Measurements from ENCODE around the gene PPP1R14B.
A peak's percentile ranks its signal among the peaks of the same experiment; 100 is the strongest.
"Not testable (repeated sequence)": the region's sequence is repeated elsewhere in the genome, so short reads cannot be mapped to it uniquely, and the experiment has no call there.

The PPP1R14B gene

GRCh38 chr11:64249038-64249437, 2.3 kb upstream of the PPP1R14B start:
- DNase-seq (ENCODE audit: low read depth), result no peak
- no peak overlapping the region for H3K4me3 ChIP-seq (ENCODE audit: low read depth, low read length)
- TF ChIP-seq, protein P1, sequence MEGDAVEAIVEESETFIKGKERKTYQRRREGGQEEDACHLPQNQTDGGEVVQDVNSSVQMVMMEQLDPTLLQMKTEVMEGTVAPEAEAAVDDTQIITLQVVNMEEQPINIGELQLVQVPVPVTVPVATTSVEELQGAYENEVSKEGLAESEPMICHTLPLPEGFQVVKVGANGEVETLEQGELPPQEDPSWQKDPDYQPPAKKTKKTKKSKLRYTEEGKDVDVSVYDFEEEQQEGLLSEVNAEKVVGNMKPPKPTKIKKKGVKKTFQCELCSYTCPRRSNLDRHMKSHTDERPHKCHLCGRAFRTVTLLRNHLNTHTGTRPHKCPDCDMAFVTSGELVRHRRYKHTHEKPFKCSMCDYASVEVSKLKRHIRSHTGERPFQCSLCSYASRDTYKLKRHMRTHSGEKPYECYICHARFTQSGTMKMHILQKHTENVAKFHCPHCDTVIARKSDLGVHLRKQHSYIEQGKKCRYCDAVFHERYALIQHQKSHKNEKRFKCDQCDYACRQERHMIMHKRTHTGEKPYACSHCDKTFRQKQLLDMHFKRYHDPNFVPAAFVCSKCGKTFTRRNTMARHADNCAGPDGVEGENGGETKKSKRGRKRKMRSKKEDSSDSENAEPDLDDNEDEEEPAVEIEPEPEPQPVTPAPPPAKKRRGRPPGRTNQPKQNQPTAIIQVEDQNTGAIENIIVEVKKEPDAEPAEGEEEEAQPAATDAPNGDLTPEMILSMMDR (IDR thresholded peaks at IDR 0.05; ENCODE audit: low read depth, low read length), result no peak
- TF ChIP-seq MYC (IDR thresholded peaks at IDR 0.05; ENCODE audit: low read depth, low read length), result no peak

GRCh38 chr11:64248578-64248977, 1.8 kb upstream of the PPP1R14B start:
- no peak overlapping the region for H3K4me3 ChIP-seq (ENCODE audit: low read depth, low read length)
- TF ChIP-seq, protein P1 (IDR thresholded peaks at IDR 0.05; ENCODE audit: low read depth, low read length), result no peak
- TF ChIP-seq, protein P2, sequence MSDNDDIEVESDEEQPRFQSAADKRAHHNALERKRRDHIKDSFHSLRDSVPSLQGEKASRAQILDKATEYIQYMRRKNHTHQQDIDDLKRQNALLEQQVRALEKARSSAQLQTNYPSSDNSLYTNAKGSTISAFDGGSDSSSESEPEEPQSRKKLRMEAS (IDR thresholded peaks at IDR 0.05; ENCODE audit: low read depth, low read length), result no peak
- TF ChIP-seq POLR2A (IDR thresholded peaks at IDR 0.05; ENCODE audit: extremely low read depth, insufficient read length) (no peak), MYC (IDR thresholded peaks at IDR 0.05; ENCODE audit: low read depth, low read length) (no peak)
- DNase-seq (ENCODE audit: low read depth), result no peak

GRCh38 chr11:64247729-64248531, 1.2 kb upstream of the PPP1R14B start:
- TF ChIP-seq, protein P2 (IDR thresholded peaks at IDR 0.05; ENCODE audit: low read depth, low read length), result no peak
- TF ChIP-seq, protein P1 (IDR thresholded peaks at IDR 0.05; ENCODE audit: low read depth, low read length), result no peak
- TF ChIP-seq MYC (IDR thresholded peaks at IDR 0.05; ENCODE audit: low read depth, low read length) (no peak), POLR2A (IDR thresholded peaks at IDR 0.05; ENCODE audit: extremely low read depth, insufficient read length) (no peak)
- DNase-seq (ENCODE audit: low read depth), result no peak
- H3K4me3 ChIP-seq (ENCODE audit: low read depth, low read length), result no peak overlapping the region

GRCh38 chr11:64246621-64246870, 197 bp downstream of the PPP1R14B start:
- not testable (repeated sequence) for H3K4me3 ChIP-seq (ENCODE audit: low read depth, low read length); DNase-seq (ENCODE audit: low read depth)

DNA sequence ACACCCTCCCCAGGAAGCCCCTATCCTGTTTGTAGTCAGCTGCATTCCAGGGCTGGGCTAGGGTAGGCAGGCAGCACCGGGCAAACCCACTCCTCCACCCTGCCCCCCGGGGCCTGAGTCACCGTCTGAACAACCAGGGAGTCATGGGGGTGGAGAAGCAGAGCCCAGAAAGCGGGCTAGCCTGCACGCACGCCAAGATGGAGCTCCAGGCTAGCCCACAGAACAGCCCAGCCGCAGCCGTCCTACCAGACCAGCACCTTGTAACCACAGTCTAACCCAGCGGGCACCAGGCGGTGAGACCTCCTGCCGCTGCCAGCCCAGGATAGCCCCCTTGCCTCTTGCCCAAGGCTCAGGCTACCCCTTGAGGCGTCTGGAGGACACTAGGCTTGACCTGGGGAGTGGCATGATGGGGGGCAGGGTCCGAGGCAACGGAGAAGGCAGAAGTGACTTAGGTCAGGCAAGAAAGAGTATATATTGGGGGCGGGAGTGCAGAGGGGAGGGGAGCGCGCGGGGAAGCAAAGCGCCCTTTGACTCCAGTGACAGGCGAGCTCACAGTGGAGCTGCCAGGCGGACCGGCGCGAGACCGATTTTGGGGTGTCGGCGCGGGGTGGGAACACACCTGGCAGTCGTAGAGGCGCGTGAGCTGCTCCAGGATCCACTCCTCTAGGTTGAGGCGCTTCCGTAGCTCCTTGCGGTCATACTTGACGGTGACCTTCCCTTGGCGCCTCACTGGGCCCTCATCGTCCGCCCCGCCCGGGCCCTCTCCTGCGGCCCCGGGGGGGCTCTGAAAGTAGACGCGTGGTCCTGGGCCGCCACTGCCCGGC, 734 bp downstream of the PPP1R14B start:
- peak; percentile 35; the same call in 1 of the 2 replicates for TF ChIP-seq MYC (IDR thresholded peaks at IDR 0.05; ENCODE audit: low read depth, low read length)
- TF ChIP-seq, protein P1 (IDR thresholded peaks at IDR 0.05; ENCODE audit: low read depth, low read length), result no peak
- TF ChIP-seq, protein P2 (IDR thresholded peaks at IDR 0.05; ENCODE audit: low read depth, low read length), result peak; percentile 54; the same call in 1 of the 2 replicates
- DNase-seq (ENCODE audit: low read depth), result peak; percentile 92
- peak overlapping the region; percentile 87 for H3K4me3 ChIP-seq (ENCODE audit: low read depth, low read length)

DNA sequence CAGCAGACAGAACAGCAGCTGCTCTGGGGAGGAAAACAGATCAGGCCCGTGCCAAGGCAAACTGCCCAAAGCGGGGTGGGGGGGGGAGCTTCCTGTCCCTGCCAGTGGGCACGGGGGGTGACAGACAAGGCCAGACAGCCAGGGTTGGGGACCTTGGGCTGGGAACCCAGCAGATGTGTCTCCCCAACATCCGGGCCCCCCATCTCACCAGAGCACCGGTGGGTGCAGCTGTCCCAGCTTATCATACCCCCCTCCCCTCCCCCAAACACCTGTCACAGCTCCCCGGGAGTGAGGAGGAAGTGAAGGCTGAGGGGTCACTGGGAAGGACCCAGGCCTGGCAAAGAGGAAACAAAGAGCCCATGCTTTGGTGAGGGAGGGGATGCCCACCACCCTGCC, 1.3 kb downstream of the PPP1R14B start:
- DNase-seq (ENCODE audit: low read depth), result no peak
- peak overlapping the region; percentile 87 for H3K4me3 ChIP-seq (ENCODE audit: low read depth, low read length)
- TF ChIP-seq, protein P2 (IDR thresholded peaks at IDR 0.05; ENCODE audit: low read depth, low read length), result no peak; the same call in 1 of the 2 replicates
- TF ChIP-seq MYC (IDR thresholded peaks at IDR 0.05; ENCODE audit: low read depth, low read length) (no peak), POLR2A (IDR thresholded peaks at IDR 0.05; ENCODE audit: extremely low read depth, insufficient read length) (no peak)
- TF ChIP-seq, protein P1 (IDR thresholded peaks at IDR 0.05; ENCODE audit: low read depth, low read length), result no peak

All from NB4 (cell line).